Right lobe of liver (tissue), 6 donors: Measurements from ENCODE around the gene LYL1. TPM values are rescaled to one million over a fixed set of nuclear protein-coding genes. Genes with fewer than 3 reads are reported as not detected.

Experiments
- ATAC-seq, 4 donors: fragments of 200-7000 bp; cut with Tn5 transposase; one replicate each; pipeline ENCODE4 v1.9.1; 2020; ENCODE audit warnings: mild to moderate bottlenecking in 4 of 4, moderate library complexity in 4 of 4
- DNase-seq, 3 donors: peaks; one replicate each; pipeline ENCODE4 v3.0.0-alpha.2; 2020
- H3K27ac ChIP-seq, 3 donors: fragments of 200-600 bp; one replicate each; pipeline ENCODE4 v1.8.0; 2022
- H3K27me3 ChIP-seq, 2 donors: fragments of 200-600 bp; one replicate each; pipeline ENCODE4 v1.8.0; 2022
- H3K36me3 ChIP-seq, 4 donors: fragments of 200-600 bp; sonication (generic) in 1 of 4; one replicate each; pipeline versions ENCODE4 v1.5.1 to v1.8.0; 2017 to 2022; ENCODE audit warnings: control low read depth in 1 of 4
- H3K4me1 ChIP-seq, 4 donors: fragments of 200-600 bp; sonication (generic) in 1 of 4; one replicate each; pipeline versions ENCODE4 v1.5.1 to v1.8.0; 2017 to 2022; ENCODE audit warnings: control low read depth in 1 of 4
- H3K4me3 ChIP-seq, 3 donors: fragments of 200-600 bp; one replicate each; pipeline ENCODE4 v1.8.0; 2022
- H3K9me3 ChIP-seq, 4 donors: fragments of 200-600 bp; sonication (generic) in 1 of 4; one replicate each; pipeline versions ENCODE4 v1.5.1 to v1.8.0; 2017 to 2022; ENCODE audit warnings: control low read depth in 1 of 4
- CTCF ChIP-seq, 4 donors: fragments of 200-600 bp in 3 of 4; fragments of 450-650 bp in 1 of 4; IDR thresholded peaks; one replicate each; pipeline versions ENCODE4 v1.5.1 to v1.8.0; 2016 to 2022; ENCODE audit warnings: antibody characterized with exemption in 4 of 4, mild to moderate bottlenecking in 2 of 4
- POLR2A ChIP-seq: fragments of 450-650 bp; IDR thresholded peaks from one replicate; pipeline ENCODE4 v1.6.1; 2017; ENCODE audit warnings: antibody characterized with exemption, mild to moderate bottlenecking
- WGBS: methylation state at CpG from one replicate; pipeline ENCODE4 v1.1.6; 2018; ENCODE audit warnings: low coverage, low lambda C conversion rate; ENCODE audit not compliant: insufficient coverage; ENCODE audit errors: missing lambda C conversion rate; 5-methylcytosine and 5-hydroxymethylcytosine counted together
- intact Hi-C, 2 donors: fragments of 100-400 bp; cut with DNase I; formaldehyde crosslinking; loops; one replicate each; pipeline versions ENCODE4 v1.11.2 to v1.14.1; 2022
- total RNA-seq, 6 experiments: library from RNA; depleted of rRNA in 2 of 6; stranded (reverse); fragments of >200 nt in 2 of 6; fragmentation: NEBNext Ultra II Directional in 3 of 6; extraction: Animal tissue kit (Norgen Biotek cat#: 25700) in 3 of 6; gene quantifications; one replicate each; pipeline versions ENCODE4 v1.1.0 to v1.2.4, GENCODE V29; 2016 to 2023
- donor health status: DM: no; HTN: yes; CAD: no.
- donor health status: DM: no; HTN: no; CAD: no.
- donor health status: DM: no; HTN: no; CAD: no.
- donor health status: DM: no; HTN: yes; CAD: no.
- donor health status: DM: no; HTN: yes; CAD: no.

LYL1 gene
- total RNA-seq, 6 experiments from 2014 or later = 1.1 to 3.7 (median 2.3) TPM

- intact Hi-C loops = loop anchor here in 1 of 2 donors (10.0 kb wide), 1 partner anchor 64 kb away; no protein-coding TSS in a partner anchor
- WGBS = 3% methylated on average over 22 of the region's 58 CpGs
- ATAC-seq (no peak), DNase-seq (no peak)
- H3K27me3 ChIP-seq = peaks cover 0 to 6% of the 10 kb centered on the region in 2 donors
- peak overlapping the region in 2 of 3 donors; percentile 2 to 24 for H3K4me3 ChIP-seq
- H3K4me1 ChIP-seq = peaks cover 0 to 33% (median 9%) of the 10 kb centered on the region in 4 donors
- TF ChIP-seq POLR2A = no peak
- TF ChIP-seq CTCF (IDR thresholded peaks at IDR 0.05) = no peak
- peaks cover 0 to 3% (median 0%) of the 10 kb centered on the region in 4 donors for H3K36me3 ChIP-seq
- H3K27ac ChIP-seq = peak overlapping the region; percentile 72 to 87 (median 76)
- no peaks in the 10 kb centered on the region for H3K9me3 ChIP-seq
These were observed 4.2 kb downstream of the LYL1 start for GRCh38 chr19:13098277-13099072.

GRCh38 chr19:13097463-13098258 is 5.0 kb downstream of the LYL1 start:
- Histone ChIP-seq H3K4me3 (no peak overlapping the region), H3K36me3 (peaks cover 0 to 3% (median 0%) of the 10 kb centered on the region in 4 donors), H3K4me1 (peaks cover 0 to 27% (median 7%) of the 10 kb centered on the region in 4 donors), H3K27ac (peak overlapping the region in 2 of 3 donors; percentile 39 to 54), H3K27me3 (peaks cover 0 to 6% of the 10 kb centered on the region in 2 donors), H3K9me3 (no peaks in the 10 kb centered on the region)
- ATAC-seq (no peak), DNase-seq (peak in 2 of 3 donors; percentile 63 to 73)
- TF ChIP-seq POLR2A (no peak), CTCF (IDR thresholded peaks at IDR 0.05) (no peak)
- intact Hi-C loops = loop anchor here in 1 of 2 donors (10.0 kb wide), 1 partner anchor 63 kb away; no protein-coding TSS in a partner anchor
- 14% methylated on average over 25 of the region's 69 CpGs for whole genome bisulfite sequencing

- TF ChIP-seq CTCF (IDR thresholded peaks at IDR 0.05) (no peak), POLR2A (no peak)
- H3K9me3 ChIP-seq = no peaks in the 10 kb centered on the region
- peaks cover 0 to 21% (median 4%) of the 10 kb centered on the region in 4 donors for H3K4me1 ChIP-seq
- peaks cover 0 to 6% of the 10 kb centered on the region in 2 donors for H3K27me3 ChIP-seq
- ATAC-seq (no peak), DNase-seq (peak in 1 of 3 donors; percentile 19)
- H3K27ac ChIP-seq = peak overlapping the region in 2 of 3 donors; percentile 11 to 54
- H3K36me3 ChIP-seq = peaks cover 0 to 3% (median 0%) of the 10 kb centered on the region in 4 donors
- no peak overlapping the region for H3K4me3 ChIP-seq
- 16% methylated on average over 20 of the region's 20 CpGs for WGBS
- intact Hi-C loops = loop anchor here in 1 of 2 donors (10.0 kb wide), 1 partner anchor 62 kb away; no protein-coding TSS in a partner anchor
These were observed 5.6 kb downstream of the LYL1 start for GRCh38 chr19:13097033-13097462.
